HEK293 (cell line): ENCODE results near the gene CNOT2.

Experiments used
- CTCF ChIP-seq: fragments of 450-650 bp; formaldehyde crosslinking; IDR thresholded peaks from 2 replicates; pipeline ENCODE4 v1.5.1; 2016; ENCODE audit warnings: missing biosample characterization, missing genetic modification characterization
- HOXA7 ChIP-seq: sonication (generic); formaldehyde crosslinking; IDR thresholded peaks from 2 replicates; pipeline ENCODE4 v1.8.1; 2022; ENCODE audit warnings: missing genetic modification reagents, borderline replicate concordance
- PRDM6 ChIP-seq: fragments of 450-650 bp; formaldehyde crosslinking; IDR thresholded peaks from 2 replicates; pipeline ENCODE4 v1.5.1; 2017; ENCODE audit warnings: missing biosample characterization, missing genetic modification characterization
- ZNF133 ChIP-seq: fragments of 450-650 bp; formaldehyde crosslinking; IDR thresholded peaks from 2 replicates; pipeline ENCODE4 v1.5.1; 2016; ENCODE audit warnings: missing biosample characterization, missing genetic modification characterization
- ZNF138 ChIP-seq: fragments of 450-650 bp; formaldehyde crosslinking; IDR thresholded peaks from 2 replicates; pipeline ENCODE4 v1.5.1; 2016; ENCODE audit warnings: missing biosample characterization, missing genetic modification characterization, borderline replicate concordance
- ZNF324 ChIP-seq: fragments of 450-650 bp; formaldehyde crosslinking; IDR thresholded peaks from 2 replicates; pipeline ENCODE4 v1.5.1; 2016; ENCODE audit warnings: missing biosample characterization, missing genetic modification characterization
- ZNF350 ChIP-seq: fragments of 450-650 bp; formaldehyde crosslinking; IDR thresholded peaks from 2 replicates; pipeline ENCODE4 v1.5.0; 2017; ENCODE audit warnings: missing biosample characterization, mild to moderate bottlenecking, missing genetic modification characterization
- ZNF449 ChIP-seq: fragments of 450-650 bp; formaldehyde crosslinking; IDR thresholded peaks from 2 replicates; pipeline ENCODE4 v1.5.1; 2017; ENCODE audit warnings: missing biosample characterization, mild to moderate bottlenecking, missing genetic modification characterization, moderate library complexity
- ZNF658 ChIP-seq: fragments of 450-650 bp; formaldehyde crosslinking; IDR thresholded peaks from 2 replicates; pipeline ENCODE4; 2016; ENCODE audit warnings: missing biosample characterization, missing genetic modification characterization

DNA sequence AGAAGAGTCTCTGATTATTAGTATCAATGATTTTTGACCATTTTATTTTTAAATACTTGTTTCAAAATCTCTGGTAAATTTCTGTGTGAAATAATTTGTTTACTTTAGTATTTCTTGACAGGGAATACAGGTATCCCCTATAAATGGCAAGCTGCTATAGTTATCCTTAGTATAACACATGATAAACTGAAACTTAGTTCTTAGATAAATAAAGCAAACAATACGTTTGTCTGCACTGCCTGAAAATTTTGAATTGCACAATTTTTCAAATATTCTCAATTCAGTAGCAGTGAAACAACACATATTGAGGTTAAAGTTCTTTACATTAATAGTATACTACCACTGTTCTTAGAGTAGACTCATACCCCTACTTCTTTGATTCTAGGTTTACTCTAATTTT is 26.9 kb downstream of the CNOT2 start:
- TF ChIP-seq HOXA7 (CRISPR knock-in tag) (no peak), ZNF449 (tag by site-specific recombination) (no peak), CTCF (tag by site-specific recombination) (no peak), ZNF350 (tag by site-specific recombination) (no peak), ZNF658 (tag by site-specific recombination) (no peak), PRDM6 (tag by site-specific recombination) (peak; percentile 29; the same call in 1 of the 2 replicates), ZNF138 (tag by site-specific recombination) (no peak), ZNF133 (tag by site-specific recombination) (no peak), ZNF324 (tag by site-specific recombination) (no peak)
